ENCODE results near the gene OR2AT4.

OR2AT4 gene

GRCh38 chr11:75096456-75097172 is at the start of gene OR2AT4:
Gene OR2AT4 (minus strand): TSS chr11:75096876.
- no peak for ATAC-seq
- Mint-ChIP-seq H3K4me1 (peaks cover 8% of the 10 kb centered on the region), H3K27me3 (peaks cover 49% of the 10 kb centered on the region), H3K36me3 (no peaks in the 10 kb centered on the region), H3K4me3 (no peak within 1 kb of the TSS), H3K9me3 (peaks cover under 1% of the 10 kb centered on the region), H3K27ac (no peak within 1 kb of the TSS)

GRCh38 chr11:75145972-75146519 is 49.4 kb upstream of the OR2AT4 start:
- H3K9me3 Mint-ChIP-seq, result no peaks in the 10 kb centered on the region
- no peak overlapping the region for H3K4me3 Mint-ChIP-seq
- peaks cover 11% of the 10 kb centered on the region for H3K27me3 Mint-ChIP-seq
- H3K4me1 Mint-ChIP-seq, result peaks cover 22% of the 10 kb centered on the region
- H3K27ac Mint-ChIP-seq, result no peak overlapping the region
- no peak for ATAC-seq
- no peaks in the 10 kb centered on the region for H3K36me3 Mint-ChIP-seq

GRCh38 chr11:75145196-75145971 is 48.7 kb upstream of the OR2AT4 start:
- Mint-ChIP-seq H3K9me3 (no peaks in the 10 kb centered on the region), H3K4me1 (peaks cover 29% of the 10 kb centered on the region), H3K36me3 (no peaks in the 10 kb centered on the region), H3K27ac (no peak overlapping the region), H3K27me3 (peaks cover 4% of the 10 kb centered on the region), H3K4me3 (no peak overlapping the region)
- ATAC-seq, result no peak

- Mint-ChIP-seq H3K36me3 (no peaks in the 10 kb centered on the region), H3K27me3 (peaks cover under 1% of the 10 kb centered on the region), H3K27ac (no peak overlapping the region), H3K4me1 (peaks cover 32% of the 10 kb centered on the region), H3K4me3 (no peak overlapping the region), H3K9me3 (no peaks in the 10 kb centered on the region)
- ATAC-seq, result no peak
These were observed 48.0 kb upstream of the OR2AT4 start for GRCh38 chr11:75144716-75145014.

- H3K4me1 Mint-ChIP-seq, result peaks cover 32% of the 10 kb centered on the region
- H3K27ac Mint-ChIP-seq, result no peak overlapping the region
- H3K27me3 Mint-ChIP-seq, result peaks cover 10% of the 10 kb centered on the region
- H3K36me3 Mint-ChIP-seq, result no peaks in the 10 kb centered on the region
- H3K4me3 Mint-ChIP-seq, result peak overlapping the region; percentile 18
- no peak for ATAC-seq
- H3K9me3 Mint-ChIP-seq, result no peaks in the 10 kb centered on the region
These were observed 46.7 kb upstream of the OR2AT4 start for GRCh38 chr11:75143420-75143731.

- H3K4me3 Mint-ChIP-seq, result peak overlapping the region; percentile 18
- peaks cover 15% of the 10 kb centered on the region for H3K27me3 Mint-ChIP-seq
- peak; percentile 70 for ATAC-seq
- H3K9me3 Mint-ChIP-seq, result no peaks in the 10 kb centered on the region
- peaks cover 32% of the 10 kb centered on the region for H3K4me1 Mint-ChIP-seq
- H3K27ac Mint-ChIP-seq, result no peak overlapping the region
- no peaks in the 10 kb centered on the region for H3K36me3 Mint-ChIP-seq
These were observed 46.2 kb upstream of the OR2AT4 start for GRCh38 chr11:75142714-75143419.

- ATAC-seq, result no peak
- peaks cover 32% of the 10 kb centered on the region for H3K27me3 Mint-ChIP-seq
- no peaks in the 10 kb centered on the region for H3K9me3 Mint-ChIP-seq
- peaks cover 32% of the 10 kb centered on the region for H3K4me1 Mint-ChIP-seq
- no peak overlapping the region for H3K4me3 Mint-ChIP-seq
- H3K27ac Mint-ChIP-seq, result no peak overlapping the region
- no peaks in the 10 kb centered on the region for H3K36me3 Mint-ChIP-seq
These were observed 44.5 kb upstream of the OR2AT4 start for GRCh38 chr11:75141166-75141565.

- Mint-ChIP-seq H3K27ac (no peak overlapping the region), H3K9me3 (no peaks in the 10 kb centered on the region), H3K27me3 (peaks cover 33% of the 10 kb centered on the region), H3K36me3 (no peaks in the 10 kb centered on the region), H3K4me1 (peaks cover 32% of the 10 kb centered on the region), H3K4me3 (no peak overlapping the region)
- ATAC-seq, result peak; percentile 74
These were observed 43.8 kb upstream of the OR2AT4 start for GRCh38 chr11:75140269-75141138.

- H3K9me3 Mint-ChIP-seq, result no peaks in the 10 kb centered on the region
- H3K36me3 Mint-ChIP-seq, result no peaks in the 10 kb centered on the region
- no peak for ATAC-seq
- no peak overlapping the region for H3K27ac Mint-ChIP-seq
- H3K27me3 Mint-ChIP-seq, result peaks cover 48% of the 10 kb centered on the region
- H3K4me3 Mint-ChIP-seq, result no peak overlapping the region
- peaks cover 5% of the 10 kb centered on the region for H3K4me1 Mint-ChIP-seq
These were observed 39.0 kb upstream of the OR2AT4 start for GRCh38 chr11:75135651-75136050.

GRCh38 chr11:75135021-75135650 is 38.5 kb upstream of the OR2AT4 start:
- no peaks in the 10 kb centered on the region for H3K9me3 Mint-ChIP-seq
- no peak overlapping the region for H3K4me3 Mint-ChIP-seq
- H3K36me3 Mint-ChIP-seq, result no peaks in the 10 kb centered on the region
- no peak overlapping the region for H3K27ac Mint-ChIP-seq
- ATAC-seq, result peak; percentile 17
- H3K27me3 Mint-ChIP-seq, result peaks cover 51% of the 10 kb centered on the region
- peaks cover under 1% of the 10 kb centered on the region for H3K4me1 Mint-ChIP-seq

GRCh38 chr11:75133976-75134375 is 37.3 kb upstream of the OR2AT4 start:
- H3K4me1 Mint-ChIP-seq, result no peaks in the 10 kb centered on the region
- no peaks in the 10 kb centered on the region for H3K9me3 Mint-ChIP-seq
- H3K4me3 Mint-ChIP-seq, result no peak overlapping the region
- peaks cover 53% of the 10 kb centered on the region for H3K27me3 Mint-ChIP-seq
- no peak for ATAC-seq
- H3K36me3 Mint-ChIP-seq, result no peaks in the 10 kb centered on the region
- H3K27ac Mint-ChIP-seq, result no peak overlapping the region

- no peaks in the 10 kb centered on the region for H3K4me1 Mint-ChIP-seq
- H3K9me3 Mint-ChIP-seq, result no peaks in the 10 kb centered on the region
- peaks cover 44% of the 10 kb centered on the region for H3K27me3 Mint-ChIP-seq
- H3K36me3 Mint-ChIP-seq, result no peaks in the 10 kb centered on the region
- H3K27ac Mint-ChIP-seq, result no peak overlapping the region
- ATAC-seq, result no peak
- no peak overlapping the region for H3K4me3 Mint-ChIP-seq
These were observed 35.4 kb upstream of the OR2AT4 start for GRCh38 chr11:75132080-75132479.

- Mint-ChIP-seq H3K4me1 (no peaks in the 10 kb centered on the region), H3K4me3 (no peak overlapping the region), H3K36me3 (no peaks in the 10 kb centered on the region), H3K27ac (no peak overlapping the region), H3K27me3 (peaks cover 29% of the 10 kb centered on the region), H3K9me3 (no peaks in the 10 kb centered on the region)
- no peak for ATAC-seq
These were observed 29.9 kb upstream of the OR2AT4 start for GRCh38 chr11:75126564-75126963.

- no peaks in the 10 kb centered on the region for H3K4me1 Mint-ChIP-seq
- no peak overlapping the region for H3K27ac Mint-ChIP-seq
- peaks cover 19% of the 10 kb centered on the region for H3K9me3 Mint-ChIP-seq
- peaks cover 49% of the 10 kb centered on the region for H3K27me3 Mint-ChIP-seq
- H3K4me3 Mint-ChIP-seq, result no peak overlapping the region
- ATAC-seq, result no peak
- H3K36me3 Mint-ChIP-seq, result peaks cover 5% of the 10 kb centered on the region
These were observed 21.9 kb upstream of the OR2AT4 start for GRCh38 chr11:75118577-75118976.

Measured in stimulated activated memory B cell treated with anti-CD40 and anti-IgM and Interleukin-4, amounts not matched to agents 10 μg/mL and 1 μg/mL and 100 μg/mL, for 72 hours (primary cell).